K562 (cell line): Measurements from ENCODE around the gene PDCD11. TPM values are rescaled to one million over a fixed set of nuclear protein-coding genes. Genes with fewer than 3 reads are reported as not detected.
"Not testable (repeated sequence)": the region's sequence is repeated elsewhere in the genome, so short reads cannot be mapped to it uniquely, and the experiment has no call there.

Source experiments
- ATAC-seq: fragments of 200-7000 bp; cut with Tn5 transposase; 3 replicates; pipeline ENCODE4 v1.9.1; 2020; ENCODE audit warnings: moderate library complexity
- BruUV-seq: library from RNA; stranded (reverse); fragments of 400-500 nt; replicated peaks from 2 replicates; lab custom pipeline; 2021; lab: Mats Ljungman, UMichigan
- CTCF ChIA-PET: fragments of 300-600 bp; formaldehyde crosslinking; extraction: SDS; loops from one replicate; lab custom pipeline; 2021; ENCODE audit warnings: low intra/inter-chr PET ratio; lab: Yijun Ruan, JAX
- POLR2A ChIA-PET: fragments of 300-600, 350-650 bp; sonication (Branson Sonifier 250); formaldehyde crosslinking; extraction: SDS; loops from one replicate; lab custom pipeline; 2021; ENCODE audit warnings: antibody characterized with exemption, inconsistent platforms; lab: Yijun Ruan, JAX
- DNase-seq, 4 experiments: peaks; one replicate each; pipeline versions ENCODE4 v3.0.0 to v3.0.0-alpha.2; 2011 to 2018; ENCODE audit warnings: low spot score in 3 of 4, mixed read lengths in 3 of 4; ENCODE audit errors: extremely low read depth in 1 of 4
- FAIRE-seq: peaks from 2 replicates; lab custom pipeline; 2011; peaks lifted over from hg19 to GRCh38; lab: Jason Lieb, UNC
- H2AFZ ChIP-seq: 2 replicates; pipeline ENCODE4 v1.6.0; 2011; ENCODE audit warnings: low read depth, low read length, control low read depth, inconsistent platforms
- H3K27ac ChIP-seq: fragments of 200-600 bp; 3 replicates; pipeline ENCODE4 v1.8.0; 2011; ENCODE audit warnings: low read depth, mild to moderate bottlenecking, control low read depth, inconsistent platforms, low read length, moderate library complexity, mixed read lengths; ENCODE audit errors: extremely low read depth
- H3K27me3 ChIP-seq, 2 experiments: fragments of 300-600 bp in 1 of 2; 2 replicates in 1 of 2; 3 replicates in 1 of 2; pipeline versions ENCODE4 v1.6.0 to v1.8.0; 2011; ENCODE audit warnings: inconsistent platforms in 2 of 2, low read length in 2 of 2, mild to moderate bottlenecking in 1 of 2, mixed read lengths in 1 of 2, moderate library complexity in 1 of 2; ENCODE audit not compliant: control insufficient read depth in 2 of 2, insufficient read depth in 2 of 2
- H3K36me3 ChIP-seq: fragments of 300-600 bp; 3 replicates; pipeline ENCODE4 v1.8.0; 2011; ENCODE audit warnings: mild to moderate bottlenecking, low read length, inconsistent platforms; ENCODE audit not compliant: control insufficient read depth, insufficient read depth
- H3K4me1 ChIP-seq, 2 experiments: fragments of 200-600 bp in 1 of 2; replicated peaks in 1 of 2; 2 replicates in 1 of 2; 3 replicates in 1 of 2; pipeline versions ENCODE4 v1.5.1 to v1.8.0; 2011; ENCODE audit warnings: inconsistent platforms in 2 of 2, low read length in 2 of 2, mild to moderate bottlenecking in 1 of 2, mixed read lengths in 1 of 2, moderate library complexity in 1 of 2; ENCODE audit not compliant: control insufficient read depth in 2 of 2, insufficient read depth in 2 of 2
- H3K4me2 ChIP-seq: 2 replicates; pipeline ENCODE4 v1.6.1; 2011; ENCODE audit warnings: low read length, control low read depth, inconsistent platforms, mixed read lengths; ENCODE audit not compliant: insufficient read depth
- H3K4me3 ChIP-seq: fragments of 200-600 bp; sonication (generic), shearing (Covaris generic); 2 replicates; pipeline ENCODE4 v1.5.1; 2016; ENCODE audit warnings: control low read depth, inconsistent platforms
- H3K79me2 ChIP-seq: fragments of 200-600 bp; 3 replicates; pipeline ENCODE4 v1.8.0; 2011; ENCODE audit warnings: low read length, inconsistent platforms; ENCODE audit not compliant: control insufficient read depth, insufficient read depth
- H3K9ac ChIP-seq, 2 experiments: 2 replicates each; pipeline versions ENCODE4 v1.6.0 to v1.6.1; 2011; ENCODE audit warnings: low read depth in 2 of 2, low read length in 2 of 2, control low read depth in 1 of 2, inconsistent platforms in 1 of 2, mild to moderate bottlenecking in 1 of 2, mixed read lengths in 1 of 2; ENCODE audit not compliant: insufficient read depth in 1 of 2
- H3K9me1 ChIP-seq: one replicate; pipeline ENCODE4 v1.6.0; 2011; ENCODE audit warnings: inconsistent platforms, mild to moderate bottlenecking, low read length, moderate library complexity; ENCODE audit not compliant: control insufficient read depth, insufficient read depth
- H3K9me3 ChIP-seq: replicated peaks from 2 replicates; pipeline ENCODE4 v1.5.1; 2011; ENCODE audit warnings: low read depth, low read length, inconsistent platforms; ENCODE audit not compliant: control insufficient read depth, insufficient read depth
- H4K20me1 ChIP-seq: replicated peaks from 2 replicates; pipeline ENCODE4 v1.6.1; 2011; ENCODE audit warnings: low read length, inconsistent platforms, mixed read lengths; ENCODE audit not compliant: control insufficient read depth, insufficient read depth
- ZNF121 ChIP-seq: sonication (generic); formaldehyde crosslinking; conservative IDR thresholded peaks from 2 replicates; pipeline ENCODE4 v1.8.0; 2022; ENCODE audit warnings: missing genetic modification reagents
- ZNF75A ChIP-seq: fragments of 450-650 bp; formaldehyde crosslinking; IDR thresholded peaks from 2 replicates; pipeline ENCODE4 v1.4.0; 2020; ENCODE audit warnings: mild to moderate bottlenecking
- WGBS: fragments of 100-300 bp; shearing (Covaris generic); methylation state at CpG from one replicate; pipeline ENCODE4 v1.1.6; 2016; ENCODE audit warnings: low coverage, mixed read lengths; ENCODE audit not compliant: insufficient coverage; ENCODE audit errors: missing lambda C conversion rate; 5-methylcytosine and 5-hydroxymethylcytosine counted together
- in situ Hi-C: fragments of 300-500 bp; cut with MboI; formaldehyde crosslinking; loops from 4 replicates; pipeline ENCODE4 v1.15.0; 2018; ENCODE audit warnings: inconsistent platforms, mixed read lengths
- intact Hi-C: fragments of 100-400 bp; cut with micrococcal nuclease; formaldehyde crosslinking; loops from 2 replicates; pipeline ENCODE4 v1.14.2; 2022
- polyA plus RNA-seq, 8 experiments: library from polyadenylated mRNA; depleted of rRNA in 4 of 8; stranded (reverse) in 5 of 8; unstranded in 3 of 8; fragments of >200 nt; fragmentation: Nextera tagmentation in 2 of 8; fragmentation: Illumina TruSeq in 1 of 8; extraction: Ambion mirVana in 2 of 8; extraction: Trizol in 1 of 8; gene quantifications; 2 replicates each; pipeline versions ENCODE4 v1.2.1 to v1.2.3, GENCODE V29; 2011 to 2014; ENCODE audit warnings: inconsistent platforms in 1 of 8, missing spikeins in 1 of 8
- total RNA-seq, 7 experiments: library from RNA; depleted of rRNA in 6 of 7; stranded (reverse); fragments of >200 nt in 6 of 7; fragmentation: Illumina TruSeq in 2 of 7; extraction: Trizol in 2 of 7; gene quantifications; 2 replicates each; pipeline versions ENCODE4 v1.2.1 to v1.2.3, GENCODE V29; 2011 to 2021; ENCODE audit warnings: low replicate concordance in 1 of 7

The PDCD11 gene
- total and polyA plus RNA-seq, 9 of the 15 experiments (the other 6 are each of a cell fraction or from before 2014, with no cell fraction given): 14.8 to 73.8 (median 50.0) TPM

DNA sequence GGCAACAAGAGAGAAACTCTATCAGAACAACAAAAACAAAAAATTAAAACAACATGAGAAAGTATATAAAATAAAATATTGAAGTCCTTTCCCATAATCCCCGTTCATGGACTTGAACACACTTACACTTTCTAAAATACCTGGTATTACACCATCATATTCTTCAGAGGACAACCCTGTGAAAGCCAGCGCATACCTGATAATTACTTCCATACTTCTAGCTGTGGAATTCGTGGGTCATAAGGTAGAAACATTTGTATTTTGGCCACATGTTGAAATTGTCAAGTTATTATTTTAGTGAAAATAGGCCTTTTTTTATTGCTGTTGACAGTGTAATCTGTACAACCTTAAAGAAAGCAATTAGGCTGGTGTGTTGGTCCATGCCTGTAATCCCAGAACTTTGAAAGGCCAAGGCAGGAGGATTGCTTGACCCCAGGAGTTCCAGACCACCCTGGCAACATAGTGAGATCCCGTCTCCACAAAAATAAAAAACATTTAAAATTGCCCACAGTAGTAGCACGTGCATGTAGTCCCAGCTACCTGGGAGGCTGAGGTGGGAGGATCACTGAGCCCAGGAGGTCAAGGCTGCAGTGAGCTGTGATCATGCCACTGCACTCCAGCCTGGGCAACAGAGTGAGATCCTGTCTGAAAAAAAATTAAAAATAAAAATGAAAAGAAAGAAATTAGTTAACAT, 40.4 kb upstream of the PDCD11 start:
- DNase-seq: no peak
- no TSS peak for BruUV-seq
- Histone ChIP-seq H3K79me2 (peaks cover 3% of the 10 kb centered on the region; the same call in 2 of the 3 replicates), H3K9me3 (no peaks in the 10 kb centered on the region), H3K27ac (no peak overlapping the region), H3K9me1 (no peaks in the 10 kb centered on the region), H3K4me3 (no peak overlapping the region), H3K4me2 (no peak overlapping the region), H2AFZ (no peak overlapping the region), H3K4me1 (peaks cover 0 to 6% of the 10 kb centered on the region in 2 experiments; a peak in 2 of 5 replicates), H4K20me1 (no peaks in the 10 kb centered on the region), H3K9ac (no peak overlapping the region), H3K36me3 (no peaks in the 10 kb centered on the region), H3K27me3 (no peaks in the 10 kb centered on the region)
- TF ChIP-seq ZNF75A (no peak), ZNF121 (CRISPR knock-in tag) (0 out of 2 replicates have a peak, but pooled peaks have one; percentile 11)
- no peak for ATAC-seq
- CTCF ChIA-PET: no interaction called here
- POLR2A ChIA-PET: interaction anchor here (0.7 kb wide), 1 partner anchor 305 kb away, joined by 4 read pairs; no protein-coding TSS in a partner anchor
- in situ Hi-C loops (no loop called here), intact Hi-C loops (no loop called here)
- FAIRE-seq: no peak
- 43% methylated on average over 4 of the region's 5 CpGs for WGBS

DNA sequence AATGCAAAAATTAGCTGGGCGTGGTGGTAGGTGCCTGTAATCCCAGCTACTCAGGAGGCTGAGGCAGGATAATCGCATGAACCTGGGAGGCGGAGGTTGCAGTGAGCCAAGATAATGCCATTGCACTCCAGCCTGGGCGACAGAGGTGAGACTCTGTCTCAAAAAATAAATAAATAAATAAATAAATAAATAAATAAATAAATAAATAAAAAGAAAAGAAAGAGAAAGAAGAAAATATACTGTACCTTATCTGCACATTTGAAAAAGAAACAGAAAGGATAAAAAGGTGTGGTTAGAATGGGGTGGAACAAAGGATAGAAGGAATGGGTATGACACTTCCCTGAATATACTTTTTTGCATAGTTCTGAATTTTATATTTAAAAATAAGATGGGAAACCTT, 36.9 kb upstream of the PDCD11 start:
- BruUV-seq, CTCF ChIA-PET, in situ Hi-C loops, H3K36me3 ChIP-seq, H3K9me1 ChIP-seq, H4K20me1 ChIP-seq, H3K9ac ChIP-seq, POLR2A ChIA-PET, H3K4me1 ChIP-seq, H3K27ac ChIP-seq, H3K27me3 ChIP-seq, H3K4me2 ChIP-seq, H2AFZ ChIP-seq, H3K4me3 ChIP-seq, FAIRE-seq, H3K9me3 ChIP-seq, DNase-seq, H3K79me2 ChIP-seq, ATAC-seq, intact Hi-C loops: not testable (repeated sequence)
- 85% methylated on average over 2 of the region's 4 CpGs for WGBS

DNA sequence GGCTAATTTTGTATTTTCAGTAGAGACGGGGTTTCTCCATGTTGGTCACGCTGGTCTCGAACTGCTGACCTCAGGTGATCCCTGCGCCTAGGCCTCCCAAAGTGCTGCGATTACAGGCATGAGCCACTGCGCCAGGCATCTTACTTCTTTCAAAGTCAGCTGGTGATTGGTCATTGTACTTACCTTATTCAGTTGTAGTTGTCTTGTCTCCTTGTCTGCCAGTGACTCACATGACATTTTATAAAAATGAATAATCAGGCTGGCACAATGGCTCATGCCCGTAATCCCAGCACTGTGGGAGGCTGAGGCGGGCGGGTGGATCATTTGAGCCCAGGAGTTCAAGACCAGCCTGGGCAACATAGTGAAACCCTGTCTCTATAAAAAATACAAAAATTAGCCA, 35.6 kb upstream of the PDCD11 start:
- intact Hi-C loops, H3K4me2 ChIP-seq, ATAC-seq, H3K27ac ChIP-seq, H3K36me3 ChIP-seq, H3K79me2 ChIP-seq, CTCF ChIA-PET, H3K27me3 ChIP-seq, H4K20me1 ChIP-seq, H3K9me1 ChIP-seq, H3K4me1 ChIP-seq, H3K9me3 ChIP-seq, H3K4me3 ChIP-seq, DNase-seq, BruUV-seq, in situ Hi-C loops, H3K9ac ChIP-seq, H2AFZ ChIP-seq, FAIRE-seq: not testable (repeated sequence)
- WGBS: 91% methylated on average over 6 of the region's 9 CpGs
- POLR2A ChIA-PET: interaction anchor here (0.6 kb wide), 1 partner anchor 18 kb away, joined by 3 read pairs; no protein-coding TSS in a partner anchor
